Measurements from ENCODE around the gene SRPK2.

DNA sequence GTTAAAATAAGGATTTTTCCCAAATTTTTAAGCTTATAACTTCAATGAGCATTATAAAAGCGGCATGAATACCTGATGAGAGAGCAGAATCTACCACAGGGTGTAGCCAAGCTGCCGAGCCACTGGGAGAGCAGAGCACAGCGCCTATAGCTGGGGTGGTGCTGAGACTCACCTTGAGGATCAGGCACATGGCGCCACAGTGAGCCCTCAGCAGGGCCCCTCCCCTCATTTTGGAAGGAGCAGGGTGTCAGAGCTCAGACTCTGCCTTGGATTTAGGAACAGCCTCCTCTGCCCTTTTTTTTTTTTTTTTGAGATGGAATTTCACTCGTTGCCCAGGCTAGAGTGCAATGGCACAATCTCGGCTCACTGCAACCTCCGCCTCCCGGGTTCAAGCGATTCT is 118.6 kb downstream of the SRPK2 start:
- TF ChIP-seq ZNF384 (IDR thresholded peaks at IDR 0.05) (no peak), SP1 (IDR thresholded peaks at IDR 0.05) (no peak), ARNT (IDR thresholded peaks at IDR 0.05) (no peak), HDGF (IDR thresholded peaks at IDR 0.05; ENCODE audit: borderline replicate concordance) (no peak), FOXM1 (IDR thresholded peaks at IDR 0.05; ENCODE audit: borderline replicate concordance) (no peak), ELF4 (IDR thresholded peaks at IDR 0.05) (no peak), L3MBTL2 (conservative IDR thresholded peaks at IDR 0.05) (no peak), FOXK2 (IDR thresholded peaks at IDR 0.05) (no peak), TARDBP (IDR thresholded peaks at IDR 0.05) (no peak), NFRKB (IDR thresholded peaks at IDR 0.05) (no peak), FOXA1 (IDR thresholded peaks at IDR 0.05) (no peak), BHLHE40 (IDR thresholded peaks at IDR 0.05; ENCODE audit: borderline replicate concordance) (no peak)
- TF ChIP-seq, protein P1, sequence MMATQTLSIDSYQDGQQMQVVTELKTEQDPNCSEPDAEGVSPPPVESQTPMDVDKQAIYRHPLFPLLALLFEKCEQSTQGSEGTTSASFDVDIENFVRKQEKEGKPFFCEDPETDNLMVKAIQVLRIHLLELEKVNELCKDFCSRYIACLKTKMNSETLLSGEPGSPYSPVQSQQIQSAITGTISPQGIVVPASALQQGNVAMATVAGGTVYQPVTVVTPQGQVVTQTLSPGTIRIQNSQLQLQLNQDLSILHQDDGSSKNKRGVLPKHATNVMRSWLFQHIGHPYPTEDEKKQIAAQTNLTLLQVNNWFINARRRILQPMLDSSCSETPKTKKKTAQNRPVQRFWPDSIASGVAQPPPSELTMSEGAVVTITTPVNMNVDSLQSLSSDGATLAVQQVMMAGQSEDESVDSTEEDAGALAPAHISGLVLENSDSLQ (IDR thresholded peaks at IDR 0.05) = no peak

All from HEK293T (cell line).